GM19351 (cell line): Measurements from ENCODE around the gene GPX3.

Experiments
- ATAC-seq: cut with Tn5 transposase; IDR thresholded peaks from one replicate; pipeline ENCODE4 v1.9.1; 2021; ENCODE audit warnings: mild to moderate bottlenecking, moderate library complexity; ENCODE audit not compliant: unreplicated experiment

Gene GPX3

DNA sequence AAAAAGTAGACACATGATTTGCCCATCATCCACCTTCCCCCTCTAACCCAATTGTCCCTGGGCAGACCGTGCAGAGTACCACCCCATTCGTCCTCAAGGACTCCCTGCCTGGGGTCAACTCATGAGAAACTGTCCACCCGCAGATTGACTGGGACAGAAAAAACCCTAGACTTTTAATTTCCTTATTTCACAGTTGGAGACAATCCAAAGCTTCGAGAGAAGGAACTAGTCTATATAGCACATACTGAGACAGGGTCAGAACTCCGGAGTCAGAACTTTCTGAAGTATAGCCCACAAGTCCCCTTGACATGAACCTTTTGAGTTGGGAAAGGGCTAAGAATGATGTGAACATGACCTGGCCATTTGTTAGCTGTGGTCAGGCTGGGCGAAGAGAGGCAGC is 7.5 kb upstream of the GPX3 start:
- ATAC-seq: no peak

DNA sequence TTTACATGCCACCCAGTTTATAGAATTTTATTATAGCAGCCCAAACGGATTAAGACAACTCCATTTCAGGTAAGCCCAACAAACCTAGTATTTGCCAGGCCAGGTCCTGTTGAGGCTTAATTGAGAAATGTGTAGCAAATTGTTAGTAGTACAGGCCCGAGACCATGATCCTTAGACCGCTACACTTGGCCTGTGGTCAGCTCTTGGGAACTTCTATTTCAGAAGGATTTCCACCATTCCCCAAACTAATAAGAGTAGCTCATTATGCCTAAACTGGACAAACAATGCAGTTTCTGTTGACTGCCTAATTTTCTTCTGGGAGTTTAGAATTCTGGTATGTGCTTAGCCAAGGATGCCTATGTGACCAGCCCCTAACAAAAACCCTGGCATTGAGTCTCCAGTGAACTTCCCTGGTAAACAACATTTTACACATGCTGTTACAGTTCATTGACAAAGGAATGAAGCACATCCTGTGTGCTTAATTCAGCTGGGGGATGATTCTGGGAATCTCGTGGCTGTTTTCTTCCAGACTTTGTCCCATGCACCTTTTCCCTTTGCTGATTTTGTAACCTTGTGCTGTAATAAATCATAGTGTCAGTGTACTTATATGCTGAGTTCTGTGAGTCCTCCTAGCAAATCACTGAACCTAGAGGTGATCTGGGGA is 5.6 kb upstream of the GPX3 start:
- no peak for ATAC-seq

DNA sequence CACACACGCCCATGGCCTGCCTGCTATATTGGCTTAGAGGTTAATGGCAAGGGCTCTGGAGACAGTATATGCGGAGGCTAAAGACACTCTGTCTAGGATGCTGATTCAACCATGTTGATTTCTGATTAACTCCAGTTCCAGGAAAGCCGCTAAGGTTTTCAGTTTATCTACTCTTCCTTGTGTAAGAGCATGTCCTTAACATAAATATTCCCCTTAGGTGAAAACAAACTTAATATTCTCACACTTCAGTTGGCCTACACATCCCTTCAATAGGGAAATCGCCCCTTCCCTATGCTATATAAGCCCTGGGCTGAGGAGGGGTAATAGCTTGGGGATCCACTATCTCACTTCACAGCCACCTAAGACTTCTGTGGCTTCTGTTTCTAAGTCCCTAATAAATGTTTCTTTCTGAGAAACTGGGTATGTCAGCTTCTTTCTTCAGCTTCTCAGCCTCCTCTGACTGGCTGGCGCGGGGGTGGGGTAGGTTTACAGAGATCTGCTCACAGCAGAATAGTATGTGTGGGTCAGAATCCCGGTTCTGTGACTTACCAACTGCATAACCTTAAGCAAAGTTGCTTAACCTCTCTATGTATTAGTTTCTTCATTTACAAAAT is 4.3 kb upstream of the GPX3 start:
- ATAC-seq: no peak

DNA sequence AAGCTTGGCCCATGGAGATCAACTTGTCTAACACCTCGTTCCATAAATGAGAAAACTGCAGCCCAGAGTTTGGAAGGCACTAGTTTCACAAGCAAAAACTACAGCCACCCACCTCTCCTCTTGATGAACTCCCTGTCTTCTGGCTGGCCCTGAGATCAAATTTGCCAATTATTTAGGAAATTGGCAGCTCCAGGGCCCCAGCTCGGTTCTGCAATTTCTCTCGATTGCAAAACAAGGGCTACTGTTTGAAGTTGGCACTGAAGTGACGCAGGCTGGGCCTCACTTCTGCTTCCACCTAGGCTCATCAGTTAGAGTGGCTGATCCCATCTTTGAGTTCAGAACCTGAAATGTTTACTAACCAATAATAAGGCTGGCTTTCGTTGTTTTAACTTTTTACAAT is 3.7 kb upstream of the GPX3 start:
- no peak for ATAC-seq

DNA sequence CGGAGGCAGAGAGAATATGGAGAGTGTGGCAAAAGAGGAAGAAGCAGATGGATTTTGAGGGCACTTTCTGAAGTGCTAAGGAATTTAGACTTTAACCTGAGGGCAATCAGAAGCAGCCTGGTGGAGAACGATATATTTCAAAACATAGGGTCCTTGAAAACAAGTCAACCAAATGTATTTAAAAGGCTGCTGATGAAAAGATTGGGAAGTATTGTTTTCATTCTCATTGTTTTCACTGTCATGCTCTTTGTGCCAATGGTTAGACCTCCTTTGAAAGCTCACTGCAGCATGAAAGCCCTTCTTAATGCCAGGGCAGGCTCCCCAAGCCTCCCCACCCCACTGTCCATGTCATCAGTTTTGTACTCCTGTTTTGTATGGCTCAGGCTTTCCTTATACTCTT is 2.5 kb upstream of the GPX3 start:
- ATAC-seq: no peak

DNA sequence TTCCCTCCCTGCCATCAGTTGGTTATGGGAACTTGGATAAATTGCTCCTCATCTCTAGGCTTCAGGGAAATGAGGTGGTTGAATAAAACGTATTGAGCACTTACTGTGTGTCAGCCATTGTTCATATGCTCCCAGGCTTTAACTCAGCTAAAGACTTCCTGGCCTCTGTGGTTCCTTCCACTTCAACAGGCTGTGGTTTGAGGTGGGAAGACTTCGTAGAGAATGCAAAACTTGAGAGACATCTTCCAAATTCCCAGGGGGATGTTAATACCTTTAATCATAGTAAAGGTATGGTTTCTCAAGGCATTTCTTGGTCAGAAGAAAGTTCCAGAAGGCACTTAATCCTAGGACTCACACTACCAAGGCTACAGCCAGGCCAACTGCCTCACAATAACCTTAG is 1.5 kb upstream of the GPX3 start:
- no peak for ATAC-seq

DNA sequence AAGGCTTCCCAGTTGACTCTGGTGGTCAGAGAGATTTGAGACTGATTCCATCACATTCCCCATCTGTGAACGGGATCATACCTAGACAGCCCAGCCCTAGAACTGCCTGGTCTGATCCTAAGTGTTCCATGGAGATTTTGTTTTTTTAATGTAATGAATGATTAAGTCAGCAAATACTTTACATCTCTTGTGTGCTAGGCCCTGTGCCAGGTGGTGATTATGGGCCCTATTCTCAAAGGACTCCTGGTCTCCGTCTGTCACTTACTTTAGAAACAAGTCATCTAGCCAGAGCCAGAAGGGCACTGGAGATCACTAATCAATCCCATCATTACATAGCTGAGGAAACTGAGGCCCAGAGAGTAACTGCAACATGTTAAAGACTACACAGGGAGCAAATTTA is 1.1 kb upstream of the GPX3 start:
- no peak for ATAC-seq

DNA sequence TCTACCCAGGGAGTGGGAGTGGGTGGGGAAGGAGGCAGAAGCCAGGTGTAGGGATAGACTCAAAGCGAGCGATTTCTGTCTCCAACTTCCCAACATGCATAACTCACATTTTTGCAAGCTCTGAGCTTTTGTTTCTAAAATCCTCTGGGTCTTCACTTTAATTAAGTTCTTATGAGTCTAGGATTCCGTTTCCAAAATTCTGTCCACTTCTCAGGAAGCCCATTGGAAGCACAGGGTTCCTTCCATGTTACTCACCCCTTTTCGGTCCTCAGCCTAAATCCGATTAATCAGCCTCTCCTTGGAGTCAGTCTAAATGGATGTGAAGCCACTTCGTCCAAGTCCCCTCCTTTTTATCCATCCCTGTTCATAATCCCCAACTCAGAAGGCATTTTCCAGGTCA is 1.4 kb downstream of the GPX3 start:
- ATAC-seq: no peak

DNA sequence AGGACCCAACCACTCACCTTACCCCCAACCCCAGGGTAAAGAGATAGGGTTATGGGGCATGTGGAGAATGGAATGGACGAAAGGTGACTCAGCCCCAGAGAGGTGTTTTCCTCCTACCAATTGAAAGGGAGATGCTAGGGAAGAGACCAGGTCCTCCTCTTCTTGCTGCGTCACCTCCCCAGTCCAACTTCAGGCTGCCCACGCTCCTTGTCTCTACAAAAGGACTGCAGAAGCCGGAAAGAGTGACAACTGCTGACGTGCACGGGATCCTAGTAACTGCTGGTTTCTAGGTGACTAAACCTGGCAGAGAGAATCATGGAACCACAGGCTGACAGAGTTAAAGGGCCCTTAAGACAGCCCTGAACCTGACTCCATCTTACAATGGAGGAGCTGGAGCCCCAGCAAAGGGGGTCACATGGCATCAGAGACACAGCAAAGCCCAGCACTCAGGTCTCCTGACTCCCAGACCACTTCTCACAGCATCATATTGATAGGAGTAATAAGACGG is 2.2 kb downstream of the GPX3 start:
- no peak for ATAC-seq

DNA sequence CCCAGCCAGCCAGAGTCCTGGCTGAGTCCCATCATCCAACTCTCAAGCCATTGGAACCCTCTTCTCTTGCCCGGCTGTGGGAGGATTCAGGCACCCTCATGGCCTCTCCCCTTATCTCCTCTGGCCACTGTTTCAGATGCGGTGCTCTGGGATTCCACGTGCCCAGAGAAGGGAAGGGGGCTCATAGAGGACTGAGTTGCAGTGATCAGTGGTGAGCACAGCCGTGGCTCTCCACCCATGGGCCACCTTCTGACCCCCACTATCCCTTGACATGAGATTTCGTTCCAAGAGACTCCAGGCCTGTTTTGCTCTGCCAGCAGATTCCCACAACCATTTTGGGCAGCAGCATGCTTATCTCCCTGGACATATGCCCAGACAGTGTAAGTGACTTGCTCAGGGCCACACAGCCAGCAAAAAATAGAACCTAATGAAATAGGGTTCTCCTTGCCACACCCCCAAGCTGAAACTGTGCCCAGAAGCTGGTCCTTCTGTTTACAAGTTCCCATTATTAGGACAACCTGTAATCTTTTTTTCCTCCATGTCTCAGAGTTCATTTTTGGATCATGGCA is 2.7 kb downstream of the GPX3 start:
- no peak for ATAC-seq

DNA sequence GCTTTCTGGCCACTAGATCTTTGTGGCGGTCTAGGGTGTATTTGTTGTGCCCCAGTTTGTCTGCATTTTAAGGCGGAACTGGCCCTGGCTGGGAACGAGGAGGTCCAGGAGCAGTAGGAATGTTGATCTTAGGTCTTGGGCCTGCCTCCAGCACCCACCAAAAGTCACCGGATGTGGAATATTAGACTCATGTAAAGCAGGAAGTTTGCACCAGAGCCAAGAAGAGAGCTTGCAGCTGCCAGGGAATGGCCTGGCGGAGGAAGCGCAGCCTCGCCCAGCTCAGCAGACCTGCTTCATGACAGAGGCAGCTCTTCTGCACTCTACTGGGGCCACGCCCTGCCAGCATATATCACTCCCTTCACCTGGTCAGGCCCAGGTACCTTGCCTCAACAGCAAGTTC is 3.3 kb downstream of the GPX3 start:
- ATAC-seq: no peak

DNA sequence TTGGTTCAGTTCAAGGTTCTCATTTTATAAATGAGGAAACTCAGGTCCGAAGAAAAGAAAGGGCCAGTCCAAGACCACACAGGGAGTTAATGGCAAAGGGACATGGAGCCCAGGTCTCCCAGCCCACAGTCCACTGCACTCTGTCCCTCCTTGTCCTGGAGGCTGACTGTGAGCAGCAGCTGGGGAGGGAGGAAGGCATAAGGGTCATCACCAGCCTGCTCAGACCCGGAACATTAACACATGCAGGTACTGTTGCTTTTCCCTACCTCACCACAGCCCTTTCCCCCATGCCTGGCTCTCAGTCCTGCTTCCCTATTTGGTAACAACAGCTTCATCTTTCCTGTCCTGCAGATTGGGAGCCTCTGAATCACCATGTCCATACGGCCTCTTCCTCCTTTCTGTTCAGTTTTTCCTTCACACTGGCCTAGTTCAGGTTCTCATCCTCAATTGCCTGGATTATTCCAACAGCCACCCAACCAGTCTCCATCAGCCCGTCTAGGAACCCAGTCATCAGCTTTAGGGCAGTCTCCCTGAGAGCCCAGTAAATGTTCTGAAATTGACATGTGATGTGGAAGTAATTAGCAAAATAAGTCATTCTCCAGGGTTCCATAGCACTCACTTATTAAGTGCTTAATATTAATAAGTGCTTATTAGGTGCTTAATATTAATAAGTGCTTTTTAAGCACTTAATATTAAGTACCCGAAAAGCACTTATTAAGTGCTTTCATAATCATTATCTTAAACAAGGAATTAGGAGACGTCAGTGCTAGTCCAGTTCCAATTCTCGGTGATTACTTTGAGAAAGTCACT is 4.3 kb downstream of the GPX3 start:
- ATAC-seq: no peak

DNA sequence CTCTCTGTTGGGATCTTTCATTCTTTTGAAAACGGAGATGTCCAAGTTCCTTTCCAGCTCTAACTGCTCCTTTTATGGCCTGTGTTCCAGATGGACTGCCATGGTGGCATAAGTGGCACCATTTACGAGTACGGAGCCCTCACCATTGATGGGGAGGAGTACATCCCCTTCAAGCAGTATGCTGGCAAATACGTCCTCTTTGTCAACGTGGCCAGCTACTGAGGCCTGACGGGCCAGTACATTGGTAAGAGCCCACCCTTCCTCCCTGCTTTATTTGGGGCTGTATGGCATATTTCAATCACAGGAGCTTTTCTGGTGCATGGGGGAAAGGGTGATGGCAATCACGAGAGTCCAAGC is 4.8 kb downstream of the GPX3 start:
- no peak for ATAC-seq

DNA sequence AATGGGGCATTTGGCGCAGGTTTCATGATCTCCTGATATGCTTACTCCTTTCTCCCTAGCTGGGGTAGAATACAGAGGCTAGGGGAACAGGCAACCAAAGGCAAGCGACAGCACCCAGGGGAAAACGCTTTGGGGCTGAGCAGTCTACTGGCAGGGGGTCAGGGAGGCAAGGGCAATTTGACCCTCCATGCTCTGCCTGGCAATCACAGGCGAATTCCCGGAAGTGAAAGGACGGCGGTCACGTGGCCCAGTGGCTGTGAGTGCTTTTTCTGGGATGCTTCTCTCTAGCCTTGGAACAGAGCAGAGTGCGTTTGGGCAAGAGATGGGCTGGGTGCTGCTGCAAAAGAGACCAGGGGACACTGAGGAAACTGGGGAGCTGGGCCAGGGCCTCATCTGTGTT is 5.7 kb downstream of the GPX3 start:
- ATAC-seq: no peak

DNA sequence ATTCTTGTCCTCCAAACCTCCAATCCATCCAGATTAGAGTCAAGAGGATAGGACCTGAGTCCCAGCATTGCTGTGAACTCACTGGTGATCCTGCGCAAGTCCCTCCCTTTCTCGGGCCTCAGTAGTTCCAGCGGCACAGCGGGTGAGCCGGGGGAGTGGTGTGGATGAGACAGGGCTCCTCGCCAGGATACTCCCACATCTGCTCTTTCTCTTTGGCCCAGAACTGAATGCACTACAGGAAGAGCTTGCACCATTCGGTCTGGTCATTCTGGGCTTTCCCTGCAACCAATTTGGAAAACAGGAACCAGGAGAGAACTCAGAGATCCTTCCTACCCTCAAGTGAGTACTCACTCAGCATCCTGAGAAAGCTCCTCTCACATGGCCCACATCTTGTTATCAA is 6.3 kb downstream of the GPX3 start:
- no peak for ATAC-seq

DNA sequence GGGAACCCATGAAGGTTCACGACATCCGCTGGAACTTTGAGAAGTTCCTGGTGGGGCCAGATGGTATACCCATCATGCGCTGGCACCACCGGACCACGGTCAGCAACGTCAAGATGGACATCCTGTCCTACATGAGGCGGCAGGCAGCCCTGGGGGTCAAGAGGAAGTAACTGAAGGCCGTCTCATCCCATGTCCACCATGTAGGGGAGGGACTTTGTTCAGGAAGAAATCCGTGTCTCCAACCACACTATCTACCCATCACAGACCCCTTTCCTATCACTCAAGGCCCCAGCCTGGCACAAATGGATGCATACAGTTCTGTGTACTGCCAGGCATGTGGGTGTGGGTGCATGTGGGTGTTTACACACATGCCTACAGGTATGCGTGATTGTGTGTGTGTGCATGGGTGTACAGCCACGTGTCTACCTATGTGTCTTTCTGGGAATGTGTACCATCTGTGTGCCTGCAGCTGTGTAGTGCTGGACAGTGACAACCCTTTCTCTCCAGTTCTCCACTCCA is 7.6 kb downstream of the GPX3 start:
- ATAC-seq: no peak

DNA sequence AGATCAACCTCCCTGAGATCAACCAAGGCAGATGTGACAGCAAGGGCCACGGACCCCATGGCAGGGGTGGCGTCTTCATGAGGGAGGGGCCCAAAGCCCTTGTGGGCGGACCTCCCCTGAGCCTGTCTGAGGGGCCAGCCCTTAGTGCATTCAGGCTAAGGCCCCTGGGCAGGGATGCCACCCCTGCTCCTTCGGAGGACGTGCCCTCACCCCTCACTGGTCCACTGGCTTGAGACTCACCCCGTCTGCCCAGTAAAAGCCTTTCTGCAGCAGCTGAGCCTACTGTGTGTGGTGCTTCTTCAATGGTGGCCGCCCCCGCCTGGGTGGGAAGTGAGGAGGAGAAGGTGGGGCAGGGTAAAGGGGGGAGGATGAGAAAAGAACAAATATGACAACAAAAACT is 8.3 kb downstream of the GPX3 start:
- ATAC-seq: no peak

DNA sequence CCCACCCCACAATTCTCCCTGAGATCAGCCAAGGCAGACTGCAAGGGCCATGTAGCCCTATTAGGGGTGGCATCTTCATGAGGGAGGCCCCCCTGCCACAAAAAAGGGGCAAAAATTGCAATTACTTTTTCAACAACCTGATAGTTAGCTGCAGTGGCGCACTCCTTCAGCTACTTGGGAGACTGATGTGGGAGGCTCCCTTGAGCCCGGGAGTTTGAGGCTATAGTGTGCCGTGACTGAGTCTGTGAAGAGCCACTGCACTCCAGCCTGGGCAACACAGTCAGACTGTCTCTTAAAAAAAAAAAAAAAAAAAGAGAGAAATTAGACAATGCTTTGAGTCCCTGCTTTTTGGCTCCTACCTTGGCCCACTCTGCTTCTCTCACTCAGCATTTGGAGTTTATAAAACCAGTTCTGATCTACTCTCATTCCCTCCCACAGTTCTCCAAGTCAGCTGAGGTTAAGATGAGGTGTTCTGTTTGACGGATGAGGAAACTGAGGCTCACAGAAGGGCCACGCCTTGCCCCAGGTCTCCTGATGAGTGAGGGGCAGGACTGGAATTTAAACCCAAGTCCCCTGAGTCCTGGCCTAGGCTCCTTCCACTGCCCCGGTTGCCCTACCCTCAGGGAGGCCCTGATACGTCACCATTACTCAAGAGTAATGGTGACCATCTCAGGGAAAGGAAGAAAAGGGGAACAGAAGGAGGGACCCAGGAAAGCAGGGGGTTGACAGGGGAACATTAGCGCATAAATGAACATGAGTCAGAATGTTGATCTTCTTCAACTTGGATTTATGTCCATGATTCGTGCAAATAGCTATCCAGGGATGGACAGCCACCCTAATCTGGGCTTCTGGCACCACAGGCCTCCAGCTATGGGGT is 9.0 kb downstream of the GPX3 start:
- ATAC-seq: no peak

DNA sequence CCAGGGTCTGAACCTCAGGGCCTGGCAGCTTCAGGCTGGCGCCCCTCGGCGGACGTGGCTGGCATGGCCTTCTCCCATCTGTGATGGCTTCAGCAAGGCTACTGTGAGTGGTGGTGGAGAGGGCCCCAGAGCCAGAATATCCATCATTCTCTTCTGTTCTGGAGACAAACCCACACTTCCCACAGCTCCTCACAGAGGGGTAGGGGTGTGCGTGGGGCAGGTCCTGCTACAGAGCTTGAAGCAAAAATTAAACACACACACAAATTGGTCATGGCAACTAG is 9.6 kb downstream of the GPX3 start:
- no peak for ATAC-seq

DNA sequence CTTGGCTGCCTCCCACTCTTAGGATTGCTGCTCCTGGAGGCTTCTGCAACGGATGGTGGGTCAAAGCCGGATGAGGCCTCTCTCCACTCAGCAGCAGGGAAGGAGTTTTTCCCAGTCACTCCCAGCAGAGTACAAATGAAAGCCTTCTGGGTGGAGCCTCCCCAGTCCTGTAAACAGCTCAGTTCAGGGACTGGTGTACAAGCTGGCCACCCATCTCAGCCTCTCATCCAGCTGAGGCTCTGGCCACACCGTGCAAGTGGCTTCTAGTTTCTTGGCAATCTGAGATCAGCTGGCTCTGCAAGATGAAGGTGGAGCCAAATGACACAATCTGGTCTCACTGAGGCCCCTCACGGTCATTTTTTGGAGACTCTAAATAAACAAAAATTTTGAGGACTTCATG is 10.0 kb downstream of the GPX3 start:
- ATAC-seq: no peak

DNA sequence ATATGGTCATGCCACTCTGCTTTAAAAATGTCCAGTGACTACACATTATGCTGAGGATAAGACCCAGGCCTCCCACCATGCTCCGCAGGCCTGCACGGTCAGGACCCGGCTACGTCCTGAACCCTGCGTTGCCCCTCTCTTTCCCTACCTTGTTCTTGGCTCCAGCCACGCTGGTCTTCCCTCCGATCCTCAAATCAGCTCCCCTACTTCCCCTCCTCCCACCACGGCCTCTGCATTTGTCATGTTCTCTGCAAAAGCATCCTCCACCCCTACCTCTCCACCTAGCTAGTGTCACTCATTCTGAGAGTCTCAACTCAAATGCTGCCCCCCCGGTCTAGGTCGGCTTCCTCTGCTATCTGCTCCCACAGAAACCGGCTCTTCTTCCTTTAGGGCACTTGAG is 11.2 kb downstream of the GPX3 start:
- ATAC-seq: no peak
